Measurements from ENCODE around the gene ZNF490.
"Not testable (repeated sequence)": the region's sequence is repeated elsewhere in the genome, so short reads cannot be mapped to it uniquely, and the experiment has no call there.

ZNF490 gene

GRCh38 chr19:12621253-12622024 is 10.8 kb upstream of the ZNF490 start:
- not testable (repeated sequence) for DNase-seq (ENCODE audit: low read depth, low spot score)

GRCh38 chr19:12617646-12618045 is 7.0 kb upstream of the ZNF490 start:
- DNase-seq (ENCODE audit: low read depth, low spot score), result no peak

GRCh38 chr19:12611361-12611699 is 717 bp upstream of the ZNF490 start:
- peak; percentile 21 for DNase-seq (ENCODE audit: low read depth, low spot score)

GRCh38 chr19:12607631-12608030 is 3.0 kb downstream of the ZNF490 start:
- DNase-seq (ENCODE audit: low read depth, low spot score), result no peak

GRCh38 chr19:12606796-12607195 is 3.8 kb downstream of the ZNF490 start:
- DNase-seq (ENCODE audit: low read depth, low spot score), result no peak

- DNase-seq (ENCODE audit: low read depth, low spot score), result no peak
Measured at GRCh38 chr19:12603714-12604113, 6.9 kb downstream of the ZNF490 start.

GRCh38 chr19:12597594-12597993 is 13.0 kb downstream of the ZNF490 start:
- no peak for DNase-seq (ENCODE audit: low read depth, low spot score)

GRCh38 chr19:12596927-12597548 is 13.6 kb downstream of the ZNF490 start:
- no peak for DNase-seq (ENCODE audit: low read depth, low spot score)

GRCh38 chr19:12596485-12596884 is 14.1 kb downstream of the ZNF490 start:
- DNase-seq (ENCODE audit: low read depth, low spot score), result no peak

GRCh38 chr19:12581100-12581499 is 29.5 kb downstream of the ZNF490 start:
- no peak for DNase-seq (ENCODE audit: low read depth, low spot score)

GRCh38 chr19:12580180-12580694 is 30.4 kb downstream of the ZNF490 start:
- DNase-seq (ENCODE audit: low read depth, low spot score), result no peak

GRCh38 chr19:12578641-12579040 is 32.0 kb downstream of the ZNF490 start:
- no peak for DNase-seq (ENCODE audit: low read depth, low spot score)

- DNase-seq (ENCODE audit: low read depth, low spot score), result no peak
Measured at GRCh38 chr19:12574036-12574435, 36.6 kb downstream of the ZNF490 start.

- no peak for DNase-seq (ENCODE audit: low read depth, low spot score)
Measured at GRCh38 chr19:12567951-12568350, 42.7 kb downstream of the ZNF490 start.

GRCh38 chr19:12566380-12566779 is 44.2 kb downstream of the ZNF490 start:
- DNase-seq (ENCODE audit: low read depth, low spot score), result not testable (repeated sequence)

GRCh38 chr19:12564016-12564664 is 46.5 kb downstream of the ZNF490 start:
- DNase-seq (ENCODE audit: low read depth, low spot score), result peak; percentile 51

GRCh38 chr19:12555456-12555930 is 55.1 kb downstream of the ZNF490 start:
- DNase-seq (ENCODE audit: low read depth, low spot score), result no peak

GRCh38 chr19:12551060-12551832 is 59.4 kb downstream of the ZNF490 start, which contains the start of gene ZNF564:
Gene ZNF564 (minus strand): TSS chr19:12551482. CDS start chr19:12551332, 150 bp downstream.
- DNase-seq (ENCODE audit: low read depth, low spot score), result peak; percentile 95

GRCh38 chr19:12546903-12547302 is 63.7 kb downstream of the ZNF490 start:
- no peak for DNase-seq (ENCODE audit: low read depth, low spot score)

- no peak for DNase-seq (ENCODE audit: low read depth, low spot score)
Measured at GRCh38 chr19:12546068-12546467, 64.5 kb downstream of the ZNF490 start.

- DNase-seq (ENCODE audit: low read depth, low spot score), result no peak
Measured at GRCh38 chr19:12545267-12545666, 65.3 kb downstream of the ZNF490 start.
